ENCODE results near the gene CCNY. TPM values are rescaled to one million over a fixed set of nuclear protein-coding genes. Genes with fewer than 3 reads are reported as not detected.
A peak's percentile ranks its signal among the peaks of the same experiment; 100 is the strongest.

Gene CCNY
- polyA plus RNA-seq, 3 donors: 101 to 119 (median 117) TPM

GRCh38 chr10:35467186-35467585, 130.9 kb downstream of the CCNY start:
- no peak for DNase-seq (ENCODE audit: low read depth in 3 of 3, low spot score in 2 of 3)

- no peak for DNase-seq (ENCODE audit: low read depth in 3 of 3, low spot score in 2 of 3)
Observed at GRCh38 chr10:35470248-35470924, 134.1 kb downstream of the CCNY start.

GRCh38 chr10:35470925-35471315, 134.6 kb downstream of the CCNY start:
- no peak for DNase-seq (ENCODE audit: low read depth in 3 of 3, low spot score in 2 of 3)

GRCh38 chr10:35471435-35471834, 135.1 kb downstream of the CCNY start:
- no peak for DNase-seq (ENCODE audit: low read depth in 3 of 3, low spot score in 2 of 3)

- peak in 1 of 3 donors; percentile 27 for DNase-seq (ENCODE audit: low read depth in 3 of 3, low spot score in 2 of 3)
Observed at GRCh38 chr10:35480142-35480541, 143.8 kb downstream of the CCNY start.

- DNase-seq (ENCODE audit: low read depth in 3 of 3, low spot score in 2 of 3): no peak
Observed at GRCh38 chr10:35481413-35481812, 145.1 kb downstream of the CCNY start.

GRCh38 chr10:35486297-35486990, 150.1 kb downstream of the CCNY start:
- DNase-seq (ENCODE audit: low read depth in 3 of 3, low spot score in 2 of 3): no peak

- no peak for DNase-seq (ENCODE audit: low read depth in 3 of 3, low spot score in 2 of 3)
Observed at GRCh38 chr10:35487336-35488034, 151.2 kb downstream of the CCNY start.

GRCh38 chr10:35488228-35488627, 151.9 kb downstream of the CCNY start:
- no peak for DNase-seq (ENCODE audit: low read depth in 3 of 3, low spot score in 2 of 3)

- no peak for DNase-seq (ENCODE audit: low read depth in 3 of 3, low spot score in 2 of 3)
Observed at GRCh38 chr10:35492386-35493195, 156.3 kb downstream of the CCNY start.

GRCh38 chr10:35493196-35494118, 157.1 kb downstream of the CCNY start:
- no peak for DNase-seq (ENCODE audit: low read depth in 3 of 3, low spot score in 2 of 3)

GRCh38 chr10:35495521-35496119, 159.3 kb downstream of the CCNY start:
- DNase-seq (ENCODE audit: low read depth in 3 of 3, low spot score in 2 of 3): no peak

GRCh38 chr10:35497909-35498308, 161.6 kb downstream of the CCNY start:
- no peak for DNase-seq (ENCODE audit: low read depth in 3 of 3, low spot score in 2 of 3)

- no peak for DNase-seq (ENCODE audit: low read depth in 3 of 3, low spot score in 2 of 3)
Observed at GRCh38 chr10:35498693-35499092, 162.4 kb downstream of the CCNY start.

GRCh38 chr10:35501923-35502322, 165.6 kb downstream of the CCNY start:
- DNase-seq (ENCODE audit: low read depth in 3 of 3, low spot score in 2 of 3): no peak

- DNase-seq (ENCODE audit: low read depth in 3 of 3, low spot score in 2 of 3): no peak
Observed at GRCh38 chr10:35502692-35503091, 166.4 kb downstream of the CCNY start.

- no peak for DNase-seq (ENCODE audit: low read depth in 3 of 3, low spot score in 2 of 3)
Observed at GRCh38 chr10:35503578-35503977, 167.3 kb downstream of the CCNY start.

GRCh38 chr10:35504132-35504531, 167.8 kb downstream of the CCNY start:
- no peak for DNase-seq (ENCODE audit: low read depth in 3 of 3, low spot score in 2 of 3)

GRCh38 chr10:35505241-35505873, 169.0 kb downstream of the CCNY start:
- DNase-seq (ENCODE audit: low read depth in 3 of 3, low spot score in 2 of 3): no peak

Measured in right renal cortex interstitium (tissue), 3 donors.